Stimulated activated CD4-positive, alpha-beta T cell treated with anti-CD3 and anti-CD28 coated beads, TNF-alpha, amount 100 ng/mL, for 24 hours (primary cell): ENCODE measurements around the gene TBC1D28.
"Not testable (repeated sequence)": the region's sequence is repeated elsewhere in the genome, so short reads cannot be mapped to it uniquely, and the experiment has no call there.

Experiments
- DNase-seq, 3 experiments: peaks; one replicate each; pipeline ENCODE4 v3.0.0-alpha.2; 2020; ENCODE audit warnings: low read depth in 3 of 3

TBC1D28 gene

DNA sequence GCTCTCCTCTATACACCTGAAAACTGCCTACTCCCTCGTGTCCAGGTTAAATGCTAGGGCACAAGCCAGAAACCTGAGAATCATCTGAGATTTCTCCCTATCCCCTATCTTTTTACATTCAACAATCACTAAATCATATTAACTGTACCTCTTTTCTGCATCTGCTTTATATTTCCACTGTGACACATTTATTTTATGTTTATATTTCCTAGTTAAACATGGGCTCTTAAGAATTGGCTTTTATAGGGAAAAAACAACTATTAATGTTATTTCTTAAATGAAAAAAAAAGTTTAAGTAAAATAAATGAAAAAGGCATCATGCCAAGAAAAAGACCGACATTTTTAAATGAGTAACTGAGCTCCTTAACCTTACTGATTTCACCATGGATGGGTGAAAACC, 26.6 kb downstream of the TBC1D28 start:
- DNase-seq, result not testable (repeated sequence)

DNA sequence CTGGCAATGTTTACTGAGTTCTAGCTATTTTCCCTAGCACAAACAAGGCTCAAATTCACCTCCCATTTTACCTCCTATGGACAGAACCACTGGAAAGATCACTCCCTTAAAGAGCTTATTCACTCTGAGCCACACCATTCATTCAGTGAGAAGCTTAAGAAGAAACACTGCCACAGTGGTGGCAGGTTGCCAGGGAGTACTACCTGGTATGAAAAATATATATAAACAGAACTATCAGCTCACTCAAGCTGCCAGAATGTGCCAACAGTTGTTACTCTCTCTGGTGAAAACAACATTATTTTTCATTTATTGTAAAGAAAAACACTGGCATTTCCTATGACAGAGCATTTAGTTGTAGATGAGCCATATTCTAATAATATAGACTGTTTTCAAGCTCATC, 31.2 kb downstream of the TBC1D28 start:
- not testable (repeated sequence) for DNase-seq

DNA sequence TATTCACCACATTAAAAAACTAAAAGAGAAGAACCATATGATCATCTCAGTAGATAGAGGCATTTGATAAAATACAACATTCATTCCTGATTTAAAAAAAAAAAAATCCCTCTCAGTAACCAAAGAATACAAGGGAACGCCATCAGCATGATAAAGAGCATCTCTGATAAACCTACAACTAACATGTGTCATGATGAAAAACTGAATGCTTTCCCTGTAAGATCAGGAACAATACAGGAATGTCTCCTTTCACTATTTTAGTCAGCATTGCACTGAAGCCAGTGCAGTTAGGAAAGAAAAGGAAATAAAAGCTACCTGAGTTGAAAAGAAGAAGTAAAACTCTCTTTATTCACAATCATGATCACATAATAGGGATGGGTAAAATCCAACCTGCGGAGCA, 51.1 kb downstream of the TBC1D28 start:
- DNase-seq, result not testable (repeated sequence)
